Subcutaneous abdominal adipose tissue (tissue), 5 donors: ENCODE measurements around the gene PLCB1.

Experiments
- H3K27ac ChIP-seq: one replicate; pipeline ENCODE4 v1.7.0; 2013; ENCODE audit warnings: low read depth, mild to moderate bottlenecking, inconsistent platforms, low read length, moderate library complexity
- H3K27me3 ChIP-seq, 5 donors: one replicate each; pipeline ENCODE4 v1.7.0; 2013; ENCODE audit warnings: low read length in 5 of 5, inconsistent platforms in 1 of 5; ENCODE audit not compliant: control insufficient read depth in 5 of 5, insufficient read depth in 4 of 5
- H3K36me3 ChIP-seq, 5 donors: one replicate each; pipeline ENCODE4 v1.7.0; 2013; ENCODE audit warnings: low read length in 5 of 5; ENCODE audit not compliant: control insufficient read depth in 5 of 5, insufficient read depth in 5 of 5
- H3K4me1 ChIP-seq, 5 donors: one replicate each; pipeline ENCODE4 v1.7.0; 2013; ENCODE audit warnings: low read length in 5 of 5, mild to moderate bottlenecking in 3 of 5, moderate library complexity in 1 of 5; ENCODE audit not compliant: control insufficient read depth in 5 of 5, insufficient read depth in 5 of 5
- H3K4me3 ChIP-seq, 5 donors: one replicate each; pipeline ENCODE4 v1.7.0; 2013; ENCODE audit warnings: low read length in 5 of 5, low read depth in 1 of 5
- H3K9ac ChIP-seq, 5 donors: one replicate each; pipeline ENCODE4 v1.7.0; 2013; ENCODE audit warnings: low read length in 5 of 5, mild to moderate bottlenecking in 4 of 5, moderate library complexity in 3 of 5
- H3K9me3 ChIP-seq, 5 donors: one replicate each; pipeline ENCODE4 v1.7.0; 2013; ENCODE audit warnings: low read length in 5 of 5; ENCODE audit not compliant: control insufficient read depth in 5 of 5
- donor health status: healthy.
- donor health status: healthy.
- donor health status: healthy.
- donor health status: healthy.
- donor health status: healthy.

Gene PLCB1

DNA sequence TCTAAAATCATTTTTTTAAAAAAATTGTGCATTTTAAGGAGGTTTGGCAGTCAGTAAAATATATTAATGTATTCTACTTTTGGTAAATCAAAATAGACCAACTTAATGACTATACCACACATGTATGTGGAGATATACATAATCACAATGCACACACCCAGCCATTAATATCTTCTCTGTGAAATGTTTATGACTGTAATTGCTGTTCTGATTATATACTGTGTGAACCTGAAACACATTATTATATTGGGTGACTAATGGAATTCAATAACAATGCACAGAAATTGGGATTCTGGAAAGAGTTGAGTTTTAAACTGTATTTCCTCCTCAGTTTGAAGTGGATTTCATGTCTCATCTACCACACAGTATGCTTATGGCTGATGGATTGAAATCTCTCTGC lies 233.6 kb downstream of the PLCB1 start:
- Histone ChIP-seq H3K36me3 (no peaks in the 10 kb centered on the region), H3K4me1 (peaks cover 0 to 4% (median 0%) of the 10 kb centered on the region in 5 donors), H3K27ac (no peak overlapping the region), H3K9me3 (no peaks in the 10 kb centered on the region), H3K4me3 (no peak overlapping the region), H3K27me3 (no peaks in the 10 kb centered on the region), H3K9ac (no peak overlapping the region)

DNA sequence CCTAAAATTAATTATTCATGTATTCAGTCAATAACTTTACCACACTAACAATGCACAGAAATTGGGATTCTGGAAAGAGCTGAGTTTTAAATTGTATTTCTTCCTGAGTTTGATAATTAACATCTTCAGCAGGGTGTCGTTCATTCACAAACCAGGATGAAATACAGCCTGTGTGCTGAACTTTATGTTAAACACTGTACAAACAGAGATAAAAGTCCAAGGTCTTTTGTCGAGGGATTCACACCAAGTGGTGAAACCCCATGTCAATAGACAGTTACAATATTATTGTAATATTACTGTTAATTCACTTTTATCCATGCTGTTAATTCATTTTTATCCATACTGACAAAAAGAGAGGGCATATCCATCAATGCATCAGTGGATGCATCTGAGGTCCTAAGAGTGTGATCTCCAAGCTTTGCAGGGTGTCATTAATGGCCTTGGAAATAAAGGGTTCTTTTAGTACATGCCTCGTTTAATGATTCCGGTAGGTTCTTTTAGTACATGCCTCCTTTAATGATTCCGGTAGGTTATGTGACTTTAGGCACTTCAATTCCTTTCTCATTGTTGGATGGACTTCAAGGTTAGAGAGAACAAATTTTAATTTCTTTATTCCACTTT lies 234.3 kb downstream of the PLCB1 start:
- Histone ChIP-seq H3K4me3 (no peak overlapping the region), H3K27ac (no peak overlapping the region), H3K9me3 (no peaks in the 10 kb centered on the region), H3K36me3 (no peaks in the 10 kb centered on the region), H3K4me1 (no peaks in the 10 kb centered on the region), H3K27me3 (no peaks in the 10 kb centered on the region), H3K9ac (no peak overlapping the region)

DNA sequence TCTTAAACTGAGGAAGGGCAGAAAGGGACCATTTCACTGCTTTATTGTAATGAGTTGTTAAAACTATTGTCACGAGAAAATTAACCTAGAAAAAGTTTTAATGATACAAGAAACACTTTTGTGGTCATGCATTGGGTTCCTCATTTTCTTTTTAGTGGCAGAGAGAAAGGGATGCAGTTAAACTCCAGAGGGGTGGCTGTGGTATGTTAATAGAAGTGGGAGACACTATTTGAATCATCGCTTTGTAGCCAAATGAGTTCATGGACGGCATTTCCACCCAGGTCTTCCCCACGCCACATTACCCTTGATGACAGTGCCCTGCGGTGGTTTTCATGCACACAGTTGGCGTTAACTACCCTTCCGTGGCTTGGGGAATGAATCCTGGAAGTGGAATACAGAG lies 235.6 kb downstream of the PLCB1 start:
- Histone ChIP-seq H3K27ac (no peak overlapping the region), H3K9ac (no peak overlapping the region), H3K27me3 (no peaks in the 10 kb centered on the region), H3K9me3 (no peaks in the 10 kb centered on the region), H3K4me1 (no peaks in the 10 kb centered on the region), H3K36me3 (no peaks in the 10 kb centered on the region), H3K4me3 (no peak overlapping the region)

DNA sequence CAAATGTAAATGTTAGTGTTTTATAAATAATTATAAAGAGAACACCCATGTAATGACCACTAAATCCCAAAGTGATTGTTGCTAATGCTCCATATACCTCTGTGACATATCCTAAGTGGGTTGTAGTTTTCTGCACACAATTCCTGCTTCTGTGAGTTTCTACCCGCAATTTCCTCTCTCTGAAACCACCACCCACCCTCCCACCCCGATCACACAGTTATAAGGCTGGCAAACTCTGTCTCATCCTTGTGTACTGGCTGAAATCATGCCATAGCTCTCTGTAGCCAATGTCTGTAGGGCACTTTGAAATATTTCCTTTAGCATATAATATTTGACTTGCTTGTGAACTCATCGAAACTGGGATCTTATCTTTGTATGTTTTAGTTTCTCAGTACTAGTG lies 236.6 kb downstream of the PLCB1 start:
- no peak overlapping the region for H3K4me3 ChIP-seq
- H3K4me1 ChIP-seq = no peaks in the 10 kb centered on the region
- H3K27ac ChIP-seq = no peak overlapping the region
- no peaks in the 10 kb centered on the region for H3K36me3 ChIP-seq
- no peaks in the 10 kb centered on the region for H3K27me3 ChIP-seq
- no peaks in the 10 kb centered on the region for H3K9me3 ChIP-seq
- H3K9ac ChIP-seq = no peak overlapping the region

DNA sequence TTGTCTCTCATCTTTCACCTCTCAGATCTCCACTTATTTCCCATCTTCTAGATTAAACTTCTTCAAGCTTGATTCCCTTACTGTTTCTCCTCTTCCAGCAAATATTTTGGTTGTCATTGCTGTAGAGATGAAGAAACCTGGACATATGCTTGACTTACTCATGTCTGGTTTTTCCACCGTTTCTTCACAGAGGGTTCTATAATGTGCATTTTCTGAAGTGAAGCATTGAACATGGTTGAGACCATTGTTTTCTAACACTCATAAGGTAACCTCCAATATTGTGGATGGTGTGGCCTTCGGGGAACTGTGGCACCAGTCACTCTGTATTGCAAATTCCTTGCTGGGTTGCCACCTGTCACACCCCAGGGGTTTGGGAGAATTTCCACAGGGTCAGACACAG lies 237.2 kb downstream of the PLCB1 start:
- no peak overlapping the region for H3K9ac ChIP-seq
- no peak overlapping the region for H3K27ac ChIP-seq
- H3K4me1 ChIP-seq = no peaks in the 10 kb centered on the region
- no peaks in the 10 kb centered on the region for H3K27me3 ChIP-seq
- no peaks in the 10 kb centered on the region for H3K36me3 ChIP-seq
- H3K9me3 ChIP-seq = no peaks in the 10 kb centered on the region
- no peak overlapping the region for H3K4me3 ChIP-seq

DNA sequence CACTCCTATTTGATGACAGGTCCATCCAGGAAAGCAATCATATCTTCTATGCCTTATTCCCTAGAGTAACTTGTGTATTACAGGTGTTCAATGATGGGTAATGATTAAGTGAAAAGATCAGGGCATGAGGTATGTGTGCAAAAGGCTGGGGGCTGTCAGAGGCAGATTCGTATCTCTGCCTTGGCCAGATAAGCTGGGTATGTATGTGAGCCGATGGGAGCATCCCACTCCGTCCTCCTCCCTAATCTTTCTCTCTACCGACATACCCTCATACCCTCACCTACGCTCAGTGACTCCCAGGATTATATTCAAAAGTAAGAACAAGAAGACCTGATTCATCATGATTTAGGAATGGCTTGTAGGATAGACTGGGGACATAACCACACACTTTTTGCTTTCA lies 238.7 kb downstream of the PLCB1 start:
- Histone ChIP-seq H3K9me3 (no peaks in the 10 kb centered on the region), H3K27me3 (no peaks in the 10 kb centered on the region), H3K9ac (no peak overlapping the region), H3K36me3 (no peaks in the 10 kb centered on the region), H3K27ac (no peak overlapping the region), H3K4me1 (peaks cover 0 to 2% (median 0%) of the 10 kb centered on the region in 5 donors), H3K4me3 (no peak overlapping the region)

DNA sequence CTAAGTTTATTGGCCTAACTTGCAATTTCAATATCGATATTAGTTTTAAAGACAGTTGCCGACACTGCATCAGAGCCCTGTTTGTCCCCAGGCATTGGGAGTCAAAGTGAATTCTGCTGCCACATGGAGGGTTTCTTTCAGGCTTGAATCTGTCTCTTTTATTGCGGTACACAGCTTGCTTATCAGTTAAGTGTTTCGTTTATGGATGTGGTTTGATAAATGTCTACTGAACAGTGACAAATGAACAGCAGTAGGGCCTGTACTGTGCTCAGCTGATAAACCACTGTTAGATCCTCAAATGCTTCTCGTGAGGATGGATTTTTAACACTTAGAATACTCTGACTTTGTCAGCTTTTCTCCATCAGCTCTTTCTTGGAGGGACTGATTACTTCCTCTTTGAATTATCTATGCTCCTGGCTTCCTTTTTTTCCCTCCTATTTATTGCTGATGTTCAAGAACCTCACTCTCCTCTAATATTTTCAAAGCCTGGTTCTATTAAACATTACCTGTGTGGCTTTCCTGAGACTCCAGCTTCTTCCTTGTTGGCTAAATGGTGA lies 240.8 kb downstream of the PLCB1 start:
- Histone ChIP-seq H3K36me3 (no peaks in the 10 kb centered on the region), H3K9me3 (no peaks in the 10 kb centered on the region), H3K27me3 (no peaks in the 10 kb centered on the region), H3K4me3 (no peak overlapping the region), H3K9ac (no peak overlapping the region), H3K27ac (no peak overlapping the region), H3K4me1 (peaks cover 0 to 7% (median 0%) of the 10 kb centered on the region in 5 donors)

DNA sequence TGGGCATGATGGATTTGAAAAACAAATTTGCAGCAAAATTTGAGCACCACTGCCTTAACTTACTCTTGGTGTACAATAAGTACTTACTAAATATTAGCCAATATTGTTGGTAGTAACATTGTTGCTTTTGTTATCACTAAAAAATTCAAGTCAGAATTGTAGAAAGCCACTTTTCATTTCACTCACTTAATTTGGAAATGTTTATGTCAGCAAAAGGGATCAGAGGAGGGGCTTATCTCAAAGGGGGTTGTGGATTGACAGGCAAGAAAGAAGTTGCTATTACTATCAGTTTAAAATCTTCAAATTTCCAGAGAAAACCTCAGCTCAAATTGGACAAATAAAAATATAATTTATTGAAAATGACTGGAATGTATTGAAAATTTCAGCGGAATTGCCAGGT lies 241.5 kb downstream of the PLCB1 start:
- no peak overlapping the region for H3K9ac ChIP-seq
- H3K27ac ChIP-seq = no peak overlapping the region
- no peak overlapping the region for H3K4me3 ChIP-seq
- H3K4me1 ChIP-seq = peaks cover 0 to 7% (median 0%) of the 10 kb centered on the region in 5 donors
- H3K27me3 ChIP-seq = no peaks in the 10 kb centered on the region
- H3K36me3 ChIP-seq = no peaks in the 10 kb centered on the region
- no peaks in the 10 kb centered on the region for H3K9me3 ChIP-seq

DNA sequence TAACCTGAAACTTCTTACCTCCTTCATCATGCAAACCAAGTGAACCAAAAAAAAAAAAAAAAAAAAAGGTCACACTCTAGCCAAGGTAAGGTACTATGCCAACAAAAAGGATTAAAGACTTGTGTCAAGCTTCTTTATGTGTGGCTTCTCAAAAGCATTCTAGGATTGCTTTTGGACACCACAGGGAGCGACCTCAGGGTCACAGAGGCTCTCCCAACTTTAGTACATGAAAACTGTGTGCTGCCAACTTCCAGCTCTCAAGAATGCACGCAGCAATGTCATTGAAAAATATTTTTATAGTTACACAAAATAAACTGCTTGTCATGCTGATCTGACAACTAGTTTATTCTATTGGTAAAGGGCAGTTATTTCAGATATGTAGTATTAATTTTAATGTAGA lies 243.8 kb downstream of the PLCB1 start:
- H3K36me3 ChIP-seq = no peaks in the 10 kb centered on the region
- peaks cover 0 to 7% (median 0%) of the 10 kb centered on the region in 5 donors for H3K4me1 ChIP-seq
- no peak overlapping the region for H3K9ac ChIP-seq
- H3K27me3 ChIP-seq = no peaks in the 10 kb centered on the region
- no peak overlapping the region for H3K4me3 ChIP-seq
- no peaks in the 10 kb centered on the region for H3K9me3 ChIP-seq
- no peak overlapping the region for H3K27ac ChIP-seq

DNA sequence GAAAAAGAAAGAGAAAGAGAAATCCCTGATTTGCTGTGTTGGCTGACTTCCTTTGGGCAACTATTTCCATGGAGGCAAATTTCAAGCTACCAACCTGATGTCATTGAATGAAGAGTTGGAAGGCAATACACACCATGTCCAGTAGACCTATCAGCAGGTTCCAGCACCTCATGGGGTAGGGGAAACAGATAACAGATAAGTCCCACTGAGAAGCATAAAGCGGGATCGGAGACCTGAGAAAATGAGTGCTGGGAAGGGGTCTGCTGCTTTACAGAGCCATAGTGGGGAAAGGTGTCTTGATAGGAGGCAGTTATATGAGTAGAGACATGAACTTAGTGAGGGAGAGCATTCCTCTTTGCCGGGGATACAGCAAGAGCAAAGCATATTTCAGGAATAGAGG lies 244.9 kb downstream of the PLCB1 start:
- Histone ChIP-seq H3K27ac (no peak overlapping the region), H3K27me3 (no peaks in the 10 kb centered on the region), H3K9ac (no peak overlapping the region), H3K4me3 (no peak overlapping the region), H3K36me3 (no peaks in the 10 kb centered on the region), H3K4me1 (peaks cover 0 to 7% (median 0%) of the 10 kb centered on the region in 5 donors), H3K9me3 (no peaks in the 10 kb centered on the region)
